ENCODE results near the gene TSEN34.
"Not testable (repeated sequence)": the region's sequence is repeated elsewhere in the genome, so short reads cannot be mapped to it uniquely, and the experiment has no call there.

TSEN34 gene

GRCh38 chr19:54209811-54210494 lies 18.8 kb downstream of the TSEN34 start:
- DNase-seq: peak; percentile 94

GRCh38 chr19:54211235-54211634 lies 20.1 kb downstream of the TSEN34 start:
- DNase-seq: no peak

- DNase-seq: not testable (repeated sequence)
Observed at GRCh38 chr19:54214217-54214616, 23.1 kb downstream of the TSEN34 start.

- not testable (repeated sequence) for DNase-seq
Observed at GRCh38 chr19:54214734-54215133, 23.6 kb downstream of the TSEN34 start.

- DNase-seq: no peak
Observed at GRCh38 chr19:54216869-54217268, 25.8 kb downstream of the TSEN34 start.

GRCh38 chr19:54217517-54218247 lies 26.6 kb downstream of the TSEN34 start:
- DNase-seq: not testable (repeated sequence)

GRCh38 chr19:54218259-54218658 lies 27.2 kb downstream of the TSEN34 start:
- no peak for DNase-seq

GRCh38 chr19:54218960-54219661 lies 28.0 kb downstream of the TSEN34 start:
- DNase-seq: no peak

GRCh38 chr19:54219702-54220101 lies 28.6 kb downstream of the TSEN34 start:
- DNase-seq: not testable (repeated sequence)

GRCh38 chr19:54221947-54222346 lies 30.8 kb downstream of the TSEN34 start:
- DNase-seq: not testable (repeated sequence)

GRCh38 chr19:54222474-54223276 lies 31.6 kb downstream of the TSEN34 start, which contains the start of gene LILRB3:
TSS of gene LILRB3 (minus strand) at chr19:54223007. CDS start at chr19:54222976, 31 bp downstream.
- not testable (repeated sequence) for DNase-seq

GRCh38 chr19:54223277-54223936 lies 32.3 kb downstream of the TSEN34 start:
- not testable (repeated sequence) for DNase-seq

GRCh38 chr19:54223937-54224281 lies 32.8 kb downstream of the TSEN34 start:
- not testable (repeated sequence) for DNase-seq

GRCh38 chr19:54224619-54225018 lies 33.5 kb downstream of the TSEN34 start:
- DNase-seq: not testable (repeated sequence)

GRCh38 chr19:54229146-54229545 lies 38.0 kb downstream of the TSEN34 start:
- DNase-seq: no peak

- DNase-seq: no peak
Observed at GRCh38 chr19:54230031-54230430, 38.9 kb downstream of the TSEN34 start.

- peak; percentile 73 for DNase-seq
Observed at GRCh38 chr19:54231077-54231931, 40.2 kb downstream of the TSEN34 start.

GRCh38 chr19:54233941-54234340 lies 42.8 kb downstream of the TSEN34 start:
- no peak for DNase-seq

GRCh38 chr19:54239491-54240371 lies 48.6 kb downstream of the TSEN34 start:
- DNase-seq: not testable (repeated sequence)
